SU-DHL-6 (cell line): ENCODE results near the gene HINFP.
A peak's percentile ranks its signal among the peaks of the same experiment; 100 is the strongest.

ENCODE experiments used
- H2AFZ ChIP-seq: fragments of 200-600 bp; sonication (generic); 2 replicates; pipeline ENCODE4 v1.6.1; 2014; ENCODE audit warnings: low read depth, mild to moderate bottlenecking, moderate library complexity, mixed read lengths, antibody characterized with exemption, low read length; ENCODE audit not compliant: severe bottlenecking
- H3F3A ChIP-seq: fragments of 200-600 bp; shearing (Covaris generic); 2 replicates; pipeline ENCODE4 v1.6.0; 2016; ENCODE audit warnings: antibody characterized with exemption, mild to moderate bottlenecking; ENCODE audit not compliant: insufficient read depth
- H3K27ac ChIP-seq: fragments of 200-600 bp; sonication (generic); 2 replicates; pipeline ENCODE4 v1.5.1; 2016; ENCODE audit warnings: low read depth, mild to moderate bottlenecking, low read length, moderate library complexity, mixed read lengths
- H3K27me3 ChIP-seq: fragments of 200-600 bp; sonication (generic), shearing (Covaris generic); 2 replicates; pipeline ENCODE4 v1.6.0; 2014; ENCODE audit warnings: mild to moderate bottlenecking, low read length
- H3K36me3 ChIP-seq: fragments of 200-600 bp; sonication (generic); 2 replicates; pipeline ENCODE4 v1.6.1; 2014; ENCODE audit warnings: mild to moderate bottlenecking, low read length, mixed read lengths
- H3K4me2 ChIP-seq: fragments of 300-600, 200-600 bp; shearing (Covaris generic), sonication (generic); 2 replicates; pipeline ENCODE4 v1.6.0; 2014; ENCODE audit warnings: low read length, low read depth, mild to moderate bottlenecking; ENCODE audit not compliant: poor library complexity, severe bottlenecking
- H3K4me3 ChIP-seq: fragments of 200-600 bp; sonication (generic); 2 replicates; pipeline ENCODE4 v1.5.1; 2014; ENCODE audit warnings: antibody characterized with exemption, low read length, mild to moderate bottlenecking, mixed read lengths; ENCODE audit not compliant: insufficient read depth, poor library complexity, severe bottlenecking
- H3K79me2 ChIP-seq: fragments of 200-600 bp; sonication (generic); 2 replicates; pipeline ENCODE4 v1.6.1; 2014; ENCODE audit warnings: mild to moderate bottlenecking, low read length, moderate library complexity; ENCODE audit not compliant: insufficient read depth
- H3K9ac ChIP-seq: fragments of 200-600 bp; sonication (generic); 2 replicates; pipeline ENCODE4 v1.7.0; 2014; ENCODE audit warnings: mild to moderate bottlenecking, low read length
- H3K9me2 ChIP-seq: fragments of 200-600 bp; sonication (generic); replicated peaks from 2 replicates; pipeline ENCODE4 v1.6.1; 2014; ENCODE audit warnings: low read length; ENCODE audit not compliant: insufficient read depth
- H3K9me3 ChIP-seq: fragments of 200-600 bp; sonication (generic); 2 replicates; pipeline ENCODE4 v1.6.1; 2014; ENCODE audit warnings: low read length, mixed read lengths; ENCODE audit not compliant: insufficient read depth
- H4K20me1 ChIP-seq: fragments of 200-600 bp; sonication (generic); 2 replicates; pipeline ENCODE4 v1.6.1; 2014; ENCODE audit warnings: low read depth, mild to moderate bottlenecking, antibody characterized with exemption, low read length, moderate library complexity, mixed read lengths
- CTCF ChIP-seq: fragments of 200-600 bp; sonication (generic); IDR thresholded peaks from one replicate; pipeline ENCODE4 v1.5.1; 2017; ENCODE audit warnings: antibody characterized with exemption, mild to moderate bottlenecking, low read length, moderate library complexity; ENCODE audit not compliant: insufficient read depth, poor library complexity, severe bottlenecking
- EZH2phosphoT487 ChIP-seq: fragments of 200-600 bp; sonication (generic), shearing (Covaris generic); conservative IDR thresholded peaks from 2 replicates; pipeline ENCODE4 v1.6.1; 2018; ENCODE audit warnings: mild to moderate bottlenecking, antibody characterized with exemption, low read length, moderate library complexity, mixed read lengths

HINFP gene

GRCh38 chr11:119118946-119119345 is 2.4 kb upstream of the HINFP start:
- H3K27ac ChIP-seq = no peak overlapping the region
- no peaks in the 10 kb centered on the region for H3K36me3 ChIP-seq
- no peak overlapping the region for H3K4me2 ChIP-seq
- peaks cover 16% of the 10 kb centered on the region for H3F3A ChIP-seq
- H3K9ac ChIP-seq = no peak overlapping the region
- H3K27me3 ChIP-seq = no peaks in the 10 kb centered on the region
- H4K20me1 ChIP-seq = no peaks in the 10 kb centered on the region
- H3K9me2 ChIP-seq = no peaks in the 10 kb centered on the region
- no peak overlapping the region for H2AFZ ChIP-seq
- H3K9me3 ChIP-seq = no peaks in the 10 kb centered on the region
- TF ChIP-seq CTCF = no peak
- no peak for TF ChIP-seq EZH2phosphoT487
- H3K4me3 ChIP-seq = no peak overlapping the region
- H3K79me2 ChIP-seq = peaks cover 24% of the 10 kb centered on the region

DNA sequence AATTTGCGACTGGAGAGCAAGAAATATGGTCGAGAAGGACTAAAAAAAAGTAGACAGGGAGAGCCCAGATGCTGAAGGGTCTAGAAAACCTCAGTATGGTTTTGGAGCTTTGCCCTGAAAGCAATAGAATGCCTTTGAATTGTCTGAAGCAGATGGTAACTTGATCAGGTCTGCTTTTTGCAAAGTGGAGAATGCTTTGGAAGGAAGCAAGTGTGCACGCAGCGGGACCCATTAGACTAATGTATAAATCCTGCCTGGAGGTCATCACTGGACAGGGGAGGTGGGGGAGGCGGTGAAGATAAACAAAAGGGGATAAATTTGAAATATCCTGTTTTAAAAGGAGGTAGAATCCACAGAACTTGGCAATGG is 757 bp upstream of the HINFP start:
- H3K36me3 ChIP-seq = no peaks in the 10 kb centered on the region
- peak overlapping the region; percentile 50 for H3K27ac ChIP-seq
- no peaks in the 10 kb centered on the region for H3K27me3 ChIP-seq
- peaks cover 16% of the 10 kb centered on the region for H3F3A ChIP-seq
- H3K9ac ChIP-seq = peak overlapping the region; percentile 64
- H3K9me3 ChIP-seq = no peaks in the 10 kb centered on the region
- H3K4me2 ChIP-seq = peak overlapping the region; percentile 79
- peak overlapping the region; percentile 54 for H3K4me3 ChIP-seq
- no peaks in the 10 kb centered on the region for H4K20me1 ChIP-seq
- no peaks in the 10 kb centered on the region for H3K9me2 ChIP-seq
- TF ChIP-seq EZH2phosphoT487 = no peak
- TF ChIP-seq CTCF = no peak
- peaks cover 29% of the 10 kb centered on the region for H3K79me2 ChIP-seq
- H2AFZ ChIP-seq = peak overlapping the region; percentile 1

- Histone ChIP-seq H3K9me3 (no peaks in the 10 kb centered on the region), H3K4me3 (peak overlapping the region; percentile 92), H3K9me2 (no peaks in the 10 kb centered on the region), H4K20me1 (no peaks in the 10 kb centered on the region), H3K27me3 (no peaks in the 10 kb centered on the region), H3K27ac (no peak overlapping the region), H2AFZ (peak overlapping the region; percentile 77), H3K79me2 (peaks cover 29% of the 10 kb centered on the region), H3K4me2 (peak overlapping the region; percentile 84), H3K36me3 (no peaks in the 10 kb centered on the region), H3F3A (peaks cover 16% of the 10 kb centered on the region), H3K9ac (peak overlapping the region; percentile 89)
- TF ChIP-seq EZH2phosphoT487 (no peak), CTCF (no peak)
Observed at GRCh38 chr11:119121811-119122124, 388 bp downstream of the HINFP start.

- no peak overlapping the region for H3K4me2 ChIP-seq
- no peaks in the 10 kb centered on the region for H3K27me3 ChIP-seq
- H3K79me2 ChIP-seq = peaks cover 29% of the 10 kb centered on the region
- H3K9ac ChIP-seq = no peak overlapping the region
- H2AFZ ChIP-seq = no peak overlapping the region
- no peak overlapping the region for H3K27ac ChIP-seq
- H4K20me1 ChIP-seq = no peaks in the 10 kb centered on the region
- H3F3A ChIP-seq = no peaks in the 10 kb centered on the region
- H3K4me3 ChIP-seq = no peak overlapping the region
- H3K9me2 ChIP-seq = no peaks in the 10 kb centered on the region
- TF ChIP-seq EZH2phosphoT487 (no peak), CTCF (no peak)
- no peaks in the 10 kb centered on the region for H3K9me3 ChIP-seq
- no peaks in the 10 kb centered on the region for H3K36me3 ChIP-seq
Observed at GRCh38 chr11:119125821-119126220, 4.4 kb downstream of the HINFP start.
